Activated CD4-positive, alpha-beta memory T cell treated with anti-CD3 and anti-CD28 coated beads for 36 hours (primary cell): ENCODE data around the gene NIPAL3. TPM values are rescaled to one million over a fixed set of nuclear protein-coding genes. Genes with fewer than 3 reads are reported as not detected.
"Not testable (repeated sequence)": the region's sequence is repeated elsewhere in the genome, so short reads cannot be mapped to it uniquely, and the experiment has no call there.

Source experiments
- CTCF ChIA-PET: fragments of 350-600 bp; sonication (Branson Sonifier 250); formaldehyde crosslinking; loops from one replicate; lab custom pipeline; 2021; ENCODE audit warnings: antibody characterized with exemption, inconsistent platforms; lab: Charles Lee
- POLR2A ChIA-PET: fragments of 350-600 bp; sonication (Branson Sonifier 250); formaldehyde crosslinking; loops from one replicate; lab custom pipeline; 2021; ENCODE audit warnings: antibody characterized with exemption; lab: Charles Lee
- DNase-seq: peaks from one replicate; pipeline ENCODE4 v3.0.0-alpha.2; 2020
- H3K27ac Mint-ChIP-seq: one replicate; pipeline ENCODE4 v1.8.0; 2021; ENCODE audit warnings: mixed read lengths
- H3K27me3 Mint-ChIP-seq: one replicate; pipeline ENCODE4 v1.8.0; 2021; ENCODE audit warnings: mixed read lengths
- H3K36me3 Mint-ChIP-seq: one replicate; pipeline ENCODE4 v1.8.0; 2021; ENCODE audit warnings: mixed read lengths
- H3K4me1 Mint-ChIP-seq: one replicate; pipeline ENCODE4 v1.8.0; 2021; ENCODE audit warnings: low read depth, mixed read lengths
- H3K4me3 Mint-ChIP-seq: one replicate; pipeline ENCODE4 v1.8.0; 2021; ENCODE audit warnings: mild to moderate bottlenecking, mixed read lengths
- H3K9me3 Mint-ChIP-seq: one replicate; pipeline ENCODE4 v1.8.0; 2021; ENCODE audit warnings: mixed read lengths
- intact Hi-C: fragments of 100-400 bp; cut with micrococcal nuclease; formaldehyde crosslinking; loops from one replicate; pipeline ENCODE4 v1.15.1; 2023
- total RNA-seq, 2 experiments: library from RNA; stranded (reverse); gene quantifications; one replicate each; pipeline ENCODE4 v1.2.3, GENCODE V29; 2021

Gene NIPAL3
- total RNA-seq, 2 experiments from 2014 or later, result 39.3 to 42.4 TPM

- CTCF ChIA-PET, result interaction anchor here (0.8 to 2.2 kb wide), 8 partner anchors 21 to 411 kb away, joined by 3 to 15 read pairs (median 4); partner anchors contain the start of genes NIPAL3 and RCAN3
- Mint-ChIP-seq H3K4me3 (peak overlapping the region; percentile 58), H3K27me3 (no peaks in the 10 kb centered on the region), H3K27ac (peak overlapping the region; percentile 97), H3K9me3 (no peaks in the 10 kb centered on the region), H3K4me1 (peaks cover 69% of the 10 kb centered on the region), H3K36me3 (peaks cover 7% of the 10 kb centered on the region)
- intact Hi-C loops, result loop anchor here (1.0 to 10.0 kb wide), 8 partner anchors 20 to 443 kb away; partner anchors contain the start of genes NIPAL3, RCAN3 and SRRM1
- peak; percentile 44 for DNase-seq
- POLR2A ChIA-PET, result interaction anchor here (0.7 to 2.7 kb wide), 7 partner anchors 10 to 187 kb away, joined by 3 to 19 read pairs (median 5); partner anchors contain the start of genes NIPAL3 and RCAN3
Measured at GRCh38 chr1:24481843-24482610, 66.4 kb downstream of the NIPAL3 start.

- peak overlapping the region; percentile 97 for H3K27ac Mint-ChIP-seq
- H3K36me3 Mint-ChIP-seq, result peaks cover 7% of the 10 kb centered on the region
- peaks cover 80% of the 10 kb centered on the region for H3K4me1 Mint-ChIP-seq
- no peaks in the 10 kb centered on the region for H3K9me3 Mint-ChIP-seq
- H3K4me3 Mint-ChIP-seq, result peak overlapping the region; percentile 3
- DNase-seq, result peak; percentile 66
- CTCF ChIA-PET, result interaction anchor here (0.6 to 2.5 kb wide), 6 partner anchors 18 to 104 kb away, joined by 3 to 9 read pairs (median 4); partner anchors contain the start of gene NIPAL3
- H3K27me3 Mint-ChIP-seq, result no peaks in the 10 kb centered on the region
- POLR2A ChIA-PET, result interaction anchor here (0.7 to 2.8 kb wide), 3 partner anchors 11 to 161 kb away, joined by 3 to 28 read pairs (median 3); partner anchors contain the start of gene RCAN3
- intact Hi-C loops, result loop anchor here (2.0 to 10.0 kb wide), 5 partner anchors 51 to 441 kb away; partner anchors contain the start of gene SRRM1
Measured at GRCh38 chr1:24483441-24483840, 67.8 kb downstream of the NIPAL3 start.

- no peaks in the 10 kb centered on the region for H3K27me3 Mint-ChIP-seq
- H3K9me3 Mint-ChIP-seq, result no peaks in the 10 kb centered on the region
- peak overlapping the region; percentile 97 for H3K27ac Mint-ChIP-seq
- ChIA-PET CTCF (interaction anchor here (0.6 to 2.5 kb wide), 7 partner anchors 18 to 103 kb away, joined by 3 to 9 read pairs (median 4); partner anchors contain the start of gene NIPAL3), POLR2A (interaction anchor here (0.6 to 2.8 kb wide), 5 partner anchors 15 to 181 kb away, joined by 3 to 28 read pairs (median 3); partner anchors contain the start of gene RCAN3)
- H3K4me3 Mint-ChIP-seq, result no peak overlapping the region
- H3K4me1 Mint-ChIP-seq, result peaks cover 87% of the 10 kb centered on the region
- intact Hi-C loops, result loop anchor here (5.0 to 10.0 kb wide), 4 partner anchors 158 to 441 kb away; partner anchors contain the start of gene SRRM1
- peak; percentile 25 for DNase-seq
- H3K36me3 Mint-ChIP-seq, result peaks cover 6% of the 10 kb centered on the region
Measured at GRCh38 chr1:24484199-24484598, 68.6 kb downstream of the NIPAL3 start.

- intact Hi-C loops, result loop anchor here (5.0 to 10.0 kb wide), 2 partner anchors 438 to 529 kb away; partner anchors contain the start of gene PNRC2
- H3K4me3 Mint-ChIP-seq, result peak overlapping the region; percentile 72
- CTCF ChIA-PET, result interaction anchor here (0.6 to 2.5 kb wide), 14 partner anchors 10 to 527 kb away, joined by 3 to 15 read pairs (median 6); partner anchors contain the start of genes NIPAL3, PNRC2, RCAN3 and STPG1
- H3K36me3 Mint-ChIP-seq, result peaks cover 6% of the 10 kb centered on the region
- peak; percentile 47 for DNase-seq
- peaks cover 5% of the 10 kb centered on the region for H3K9me3 Mint-ChIP-seq
- POLR2A ChIA-PET, result interaction anchor here (1.1 to 4.0 kb wide), 4 partner anchors 16 to 71 kb away, joined by 3 to 42 read pairs (median 7); partner anchors contain the start of genes NIPAL3 and RCAN3
- H3K27ac Mint-ChIP-seq, result peak overlapping the region; percentile 95
- no peaks in the 10 kb centered on the region for H3K27me3 Mint-ChIP-seq
- H3K4me1 Mint-ChIP-seq, result peaks cover 78% of the 10 kb centered on the region
Measured at GRCh38 chr1:24486331-24487065, 70.9 kb downstream of the NIPAL3 start.

GRCh38 chr1:24487455-24487854 lies 71.9 kb downstream of the NIPAL3 start:
- Mint-ChIP-seq H3K9me3 (peaks cover 5% of the 10 kb centered on the region), H3K4me3 (peak overlapping the region; percentile 72), H3K27me3 (no peaks in the 10 kb centered on the region), H3K4me1 (peaks cover 70% of the 10 kb centered on the region), H3K27ac (peak overlapping the region; percentile 95), H3K36me3 (peaks cover 6% of the 10 kb centered on the region)
- POLR2A ChIA-PET, result interaction anchor here (1.1 to 4.0 kb wide), 4 partner anchors 15 to 72 kb away, joined by 3 to 42 read pairs (median 6); partner anchors contain the start of genes NIPAL3 and RCAN3
- intact Hi-C loops, result loop anchor here (5.0 to 10.0 kb wide), 2 partner anchors 437 to 530 kb away; partner anchors contain the start of gene PNRC2
- no peak for DNase-seq
- CTCF ChIA-PET, result interaction anchor here (1.1 to 2.5 kb wide), 7 partner anchors 17 to 100 kb away, joined by 3 to 15 read pairs (median 6); partner anchors contain the start of gene NIPAL3

- Mint-ChIP-seq H3K27ac (peak overlapping the region; percentile 95), H3K4me1 (peaks cover 64% of the 10 kb centered on the region), H3K4me3 (peak overlapping the region; percentile 36)
- H3K27me3 Mint-ChIP-seq, H3K9me3 Mint-ChIP-seq, H3K36me3 Mint-ChIP-seq: not testable (repeated sequence)
- CTCF ChIA-PET, result interaction anchor here (0.7 to 1.7 kb wide), 4 partner anchors 8 to 71 kb away, joined by 3 to 9 read pairs (median 4); partner anchors contain the start of gene RCAN3
- POLR2A ChIA-PET, result interaction anchor here (0.7 to 4.0 kb wide), 5 partner anchors 15 to 298 kb away, joined by 3 to 42 read pairs (median 3); partner anchors contain the start of genes NIPAL3 and RCAN3
- DNase-seq, result peak; percentile 84
- intact Hi-C loops, result loop anchor here (1.0 to 10.0 kb wide), 5 partner anchors 14 to 531 kb away; partner anchors contain the start of genes PNRC2 and RCAN3
Measured at GRCh38 chr1:24488159-24488558, 72.6 kb downstream of the NIPAL3 start.

- Mint-ChIP-seq H3K27ac (no peak overlapping the region), H3K27me3 (no peaks in the 10 kb centered on the region), H3K9me3 (peaks cover 5% of the 10 kb centered on the region), H3K36me3 (peaks cover 3% of the 10 kb centered on the region), H3K4me1 (peaks cover 49% of the 10 kb centered on the region), H3K4me3 (no peak overlapping the region)
- ChIA-PET POLR2A (interaction anchor here (1.3 to 4.0 kb wide), 2 partner anchors 13 kb away, joined by 3 to 42 read pairs; partner anchors contain the start of gene RCAN3), CTCF (no interaction called here)
- intact Hi-C loops, result loop anchor here (5.0 to 10.0 kb wide), 2 partner anchors 435 to 532 kb away; partner anchors contain the start of gene PNRC2
- no peak for DNase-seq
Measured at GRCh38 chr1:24489674-24490073, 74.1 kb downstream of the NIPAL3 start.

- intact Hi-C loops, result no loop called here
- peaks cover 3% of the 10 kb centered on the region for H3K36me3 Mint-ChIP-seq
- H3K9me3 Mint-ChIP-seq, result peaks cover 5% of the 10 kb centered on the region
- H3K27me3 Mint-ChIP-seq, result no peaks in the 10 kb centered on the region
- peak; percentile 25 for DNase-seq
- no peak overlapping the region for H3K27ac Mint-ChIP-seq
- ChIA-PET POLR2A (interaction anchor here (0.7 to 1.3 kb wide), 2 partner anchors 12 to 746 kb away, joined by 3 read pairs; partner anchors contain the start of gene RCAN3), CTCF (interaction anchor here (0.8 to 1.4 kb wide), 3 partner anchors 9 to 98 kb away, joined by 3 to 4 read pairs (median 3); no protein-coding TSS in a partner anchor)
- peaks cover 44% of the 10 kb centered on the region for H3K4me1 Mint-ChIP-seq
- H3K4me3 Mint-ChIP-seq, result no peak overlapping the region
Measured at GRCh38 chr1:24490101-24490781, 74.6 kb downstream of the NIPAL3 start.

GRCh38 chr1:24491577-24492360 lies 76.2 kb downstream of the NIPAL3 start:
- peaks cover 30% of the 10 kb centered on the region for H3K4me1 Mint-ChIP-seq
- intact Hi-C loops, result no loop called here
- no peak overlapping the region for H3K4me3 Mint-ChIP-seq
- peaks cover 5% of the 10 kb centered on the region for H3K9me3 Mint-ChIP-seq
- DNase-seq, result no peak
- no peak overlapping the region for H3K27ac Mint-ChIP-seq
- ChIA-PET POLR2A (interaction anchor here (2.1 kb wide), 1 partner anchor 11 kb away, joined by 12 read pairs; the partner anchor contains the start of gene RCAN3), CTCF (interaction anchor here (1.3 to 1.6 kb wide), 4 partner anchors 11 to 100 kb away, joined by 3 to 6 read pairs (median 4); no protein-coding TSS in a partner anchor)
- peaks cover 3% of the 10 kb centered on the region for H3K36me3 Mint-ChIP-seq
- no peaks in the 10 kb centered on the region for H3K27me3 Mint-ChIP-seq
